K562 (cell line): ENCODE data around the gene MDK. TPM values are rescaled to one million over a fixed set of nuclear protein-coding genes. Genes with fewer than 3 reads are reported as not detected.

Experiments used
- ATF7 ChIP-seq: fragments of 450-650 bp; IDR thresholded peaks from 2 replicates; pipeline ENCODE4 v1.7.1; 2014; ENCODE audit warnings: mild to moderate bottlenecking, moderate library complexity
- CCAR2 ChIP-seq: fragments of 200-400 bp; formaldehyde crosslinking; IDR thresholded peaks from 2 replicates; pipeline ENCODE4 v1.6.1; 2017; ENCODE audit warnings: mild to moderate bottlenecking, low read depth, low read length
- CUX1 ChIP-seq: fragments of 200-800 bp; sonication (Bioruptor generic); IDR thresholded peaks from 2 replicates; pipeline ENCODE4 v1.6.1; 2016; ENCODE audit warnings: missing genetic modification characterization, missing compliant biosample characterization
- HMGXB4 ChIP-seq: sonication (generic); formaldehyde crosslinking; IDR thresholded peaks from 2 replicates; pipeline ENCODE4 v1.8.1; 2023; ENCODE audit warnings: mild to moderate bottlenecking, missing genetic modification reagents
- NELFE ChIP-seq: IDR thresholded peaks from 2 replicates; pipeline ENCODE4 v1.6.1; 2011; ENCODE audit warnings: mild to moderate bottlenecking; ENCODE audit not compliant: insufficient read depth, insufficient read length
- PHF21A ChIP-seq: fragments of 450-650 bp; IDR thresholded peaks from 2 replicates; pipeline ENCODE4 v1.6.1; 2017; ENCODE audit warnings: low read depth, borderline replicate concordance
- SMAD4 ChIP-seq: fragments of 250-450 bp; sonication (Bioruptor Pico); conservative IDR thresholded peaks from 2 replicates; pipeline ENCODE4 v1.8.0; 2021; ENCODE audit warnings: inconsistent platforms, mild to moderate bottlenecking, moderate library complexity
- ZBTB7A ChIP-seq: IDR thresholded peaks from 2 replicates; pipeline ENCODE4 v1.6.1; 2011; ENCODE audit warnings: low read depth, mild to moderate bottlenecking, low read length, moderate library complexity, borderline replicate concordance; ENCODE audit not compliant: control insufficient read depth
- ZKSCAN3 ChIP-seq: fragments of 250-450 bp; sonication (Bioruptor Pico); IDR thresholded peaks from 2 replicates; pipeline ENCODE4 v1.4.0; 2020
- ZNF124 ChIP-seq: sonication (generic); formaldehyde crosslinking; IDR thresholded peaks from 2 replicates; pipeline ENCODE4 v1.8.1; 2022; ENCODE audit warnings: missing genetic modification reagents
- ZNF212 ChIP-seq: fragments of 450-650 bp; formaldehyde crosslinking; IDR thresholded peaks from 2 replicates; pipeline ENCODE4 v1.4.0; 2020; ENCODE audit warnings: mild to moderate bottlenecking
- ZNF311 ChIP-seq: fragments of 250-450 bp; sonication (Bioruptor Pico); IDR thresholded peaks from 2 replicates; pipeline ENCODE4 v1.4.0; 2020; ENCODE audit warnings: mild to moderate bottlenecking, moderate library complexity
- ZNF316 ChIP-seq: fragments of 450-650 bp; IDR thresholded peaks from 2 replicates; pipeline ENCODE4 v1.6.1; 2016
- polyA plus RNA-seq, 8 experiments: library from polyadenylated mRNA; depleted of rRNA in 4 of 8; stranded (reverse) in 5 of 8; unstranded in 3 of 8; fragments of >200 nt; fragmentation: Nextera tagmentation in 2 of 8; fragmentation: Illumina TruSeq in 1 of 8; extraction: Ambion mirVana in 2 of 8; extraction: Trizol in 1 of 8; gene quantifications; 2 replicates each; pipeline versions ENCODE4 v1.2.1 to v1.2.3, GENCODE V29; 2011 to 2014; ENCODE audit warnings: inconsistent platforms in 1 of 8, missing spikeins in 1 of 8
- total RNA-seq, 7 experiments: library from RNA; depleted of rRNA in 6 of 7; stranded (reverse); fragments of >200 nt in 6 of 7; fragmentation: Illumina TruSeq in 2 of 7; extraction: Trizol in 2 of 7; gene quantifications; 2 replicates each; pipeline versions ENCODE4 v1.2.1 to v1.2.3, GENCODE V29; 2011 to 2021; ENCODE audit warnings: low replicate concordance in 1 of 7
- TF ChIP-seq, protein P1 (sequence below): fragments of 450-650 bp; IDR thresholded peaks from 2 replicates; pipeline ENCODE4 v1.7.0; 2016; ENCODE audit warnings: borderline replicate concordance
- TF ChIP-seq, protein P2 (sequence below), 3 experiments: fragments of 200-800 bp in 1 of 3; fragments of 250-450 bp in 1 of 3; fragments of 450-650 bp in 1 of 3; sonication (Bioruptor Pico) in 1 of 3; sonication (Bioruptor generic) in 1 of 3; formaldehyde crosslinking in 1 of 3; IDR thresholded peaks; 2 replicates each; pipeline versions ENCODE4 v1.6.1 to v1.8.0; 2016 to 2022; ENCODE audit warnings: mild to moderate bottlenecking in 2 of 3, missing genetic modification characterization in 2 of 3, missing compliant biosample characterization in 1 of 3, moderate library complexity in 1 of 3

MDK gene
- total and polyA plus RNA-seq, 9 of the 15 experiments (the other 6 are each of a cell fraction or from before 2014, with no cell fraction given): 20.7 to 700 (median 350) TPM

GRCh38 chr11:46363031-46363407 is 18.4 kb upstream of the MDK start (continued):
- 0 out of 2 replicates have a peak, but pooled peaks have one; percentile 65 for TF ChIP-seq CUX1 (CRISPR knock-in tag)
- peak; percentile 51; the same call in 1 of the 2 replicates for TF ChIP-seq SMAD4 (CRISPR knock-in tag)
- TF ChIP-seq HMGXB4 (CRISPR knock-in tag): no peak
- no peak for TF ChIP-seq ZBTB7A
- no peak for TF ChIP-seq ZNF124 (CRISPR knock-in tag)
- no peak for TF ChIP-seq ZKSCAN3 (CRISPR knock-in tag)
- no peak for TF ChIP-seq ZNF212 (CRISPR knock-in tag)
- TF ChIP-seq NELFE: no peak
- TF ChIP-seq ATF7: no peak
- no peak for TF ChIP-seq CCAR2
- TF ChIP-seq ZNF311: 0 out of 2 replicates have a peak, but pooled peaks have one; percentile 75
- TF ChIP-seq, protein P1, sequence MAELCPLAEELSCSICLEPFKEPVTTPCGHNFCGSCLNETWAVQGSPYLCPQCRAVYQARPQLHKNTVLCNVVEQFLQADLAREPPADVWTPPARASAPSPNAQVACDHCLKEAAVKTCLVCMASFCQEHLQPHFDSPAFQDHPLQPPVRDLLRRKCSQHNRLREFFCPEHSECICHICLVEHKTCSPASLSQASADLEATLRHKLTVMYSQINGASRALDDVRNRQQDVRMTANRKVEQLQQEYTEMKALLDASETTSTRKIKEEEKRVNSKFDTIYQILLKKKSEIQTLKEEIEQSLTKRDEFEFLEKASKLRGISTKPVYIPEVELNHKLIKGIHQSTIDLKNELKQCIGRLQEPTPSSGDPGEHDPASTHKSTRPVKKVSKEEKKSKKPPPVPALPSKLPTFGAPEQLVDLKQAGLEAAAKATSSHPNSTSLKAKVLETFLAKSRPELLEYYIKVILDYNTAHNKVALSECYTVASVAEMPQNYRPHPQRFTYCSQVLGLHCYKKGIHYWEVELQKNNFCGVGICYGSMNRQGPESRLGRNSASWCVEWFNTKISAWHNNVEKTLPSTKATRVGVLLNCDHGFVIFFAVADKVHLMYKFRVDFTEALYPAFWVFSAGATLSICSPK: no peak
- TF ChIP-seq, protein P2, sequence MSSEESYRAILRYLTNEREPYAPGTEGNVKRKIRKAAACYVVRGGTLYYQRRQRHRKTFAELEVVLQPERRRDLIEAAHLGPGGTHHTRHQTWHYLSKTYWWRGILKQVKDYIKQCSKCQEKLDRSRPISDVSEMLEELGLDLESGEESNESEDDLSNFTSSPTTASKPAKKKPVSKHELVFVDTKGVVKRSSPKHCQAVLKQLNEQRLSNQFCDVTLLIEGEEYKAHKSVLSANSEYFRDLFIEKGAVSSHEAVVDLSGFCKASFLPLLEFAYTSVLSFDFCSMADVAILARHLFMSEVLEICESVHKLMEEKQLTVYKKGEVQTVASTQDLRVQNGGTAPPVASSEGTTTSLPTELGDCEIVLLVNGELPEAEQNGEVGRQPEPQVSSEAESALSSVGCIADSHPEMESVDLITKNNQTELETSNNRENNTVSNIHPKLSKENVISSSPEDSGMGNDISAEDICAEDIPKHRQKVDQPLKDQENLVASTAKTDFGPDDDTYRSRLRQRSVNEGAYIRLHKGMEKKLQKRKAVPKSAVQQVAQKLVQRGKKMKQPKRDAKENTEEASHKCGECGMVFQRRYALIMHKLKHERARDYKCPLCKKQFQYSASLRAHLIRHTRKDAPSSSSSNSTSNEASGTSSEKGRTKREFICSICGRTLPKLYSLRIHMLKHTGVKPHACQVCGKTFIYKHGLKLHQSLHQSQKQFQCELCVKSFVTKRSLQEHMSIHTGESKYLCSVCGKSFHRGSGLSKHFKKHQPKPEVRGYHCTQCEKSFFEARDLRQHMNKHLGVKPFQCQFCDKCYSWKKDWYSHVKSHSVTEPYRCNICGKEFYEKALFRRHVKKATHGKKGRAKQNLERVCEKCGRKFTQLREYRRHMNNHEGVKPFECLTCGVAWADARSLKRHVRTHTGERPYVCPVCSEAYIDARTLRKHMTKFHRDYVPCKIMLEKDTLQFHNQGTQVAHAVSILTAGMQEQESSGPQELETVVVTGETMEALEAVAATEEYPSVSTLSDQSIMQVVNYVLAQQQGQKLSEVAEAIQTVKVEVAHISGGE (CRISPR knock-in tag; IDR thresholded peaks at IDR 0.05): peak in 1 of 3 experiments; percentile 53; a peak in 1 of 6 replicates
- no peak for TF ChIP-seq ZNF316
- TF ChIP-seq PHF21A: no peak
